Upper lobe of left lung (tissue), 6 donors: ENCODE data around the gene TSPAN11. TPM values are rescaled to one million over a fixed set of nuclear protein-coding genes. Genes with fewer than 3 reads are reported as not detected.

Source experiments
- ATAC-seq, 2 donors: fragments of 200-7000 bp; cut with Tn5 transposase; one replicate each; pipeline ENCODE4 v1.9.1; 2022; ENCODE audit warnings: mild to moderate bottlenecking in 2 of 2, moderate library complexity in 2 of 2; ENCODE audit not compliant: low FRiP score in 2 of 2
- DNase-seq, 2 donors: peaks; one replicate each; pipeline ENCODE4 v3.0.0-alpha.2; 2019 to 2020
- H3K27ac ChIP-seq, 4 donors: fragments of 200-600 bp; sonication (generic); one replicate each; pipeline ENCODE4 v1.5.1; 2016 to 2019
- H3K27me3 ChIP-seq, 4 donors: fragments of 200-600 bp; sonication (generic); one replicate each; pipeline ENCODE4 v1.5.1; 2017 to 2019
- H3K36me3 ChIP-seq, 4 donors: fragments of 200-600 bp; sonication (generic); one replicate each; pipeline ENCODE4 v1.5.1; 2016 to 2019
- H3K4me1 ChIP-seq, 4 donors: fragments of 200-600 bp; sonication (generic); one replicate each; pipeline ENCODE4 v1.5.1; 2018 to 2019
- H3K4me3 ChIP-seq, 4 donors: fragments of 200-600 bp; sonication (generic); one replicate each; pipeline ENCODE4 v1.5.1; 2017 to 2019; ENCODE audit warnings: mild to moderate bottlenecking in 2 of 4, moderate library complexity in 1 of 4
- H3K9me3 ChIP-seq, 4 donors: fragments of 200-600 bp; sonication (generic); one replicate each; pipeline ENCODE4 v1.5.1; 2018 to 2019
- EP300 ChIP-seq, 4 donors: sonication (generic); formaldehyde crosslinking; IDR thresholded peaks; one replicate each; pipeline ENCODE4 v1.5.1; 2017; ENCODE audit warnings: antibody characterized with exemption in 4 of 4, control low read depth in 2 of 4
- POLR2A ChIP-seq, 4 donors: fragments of 450-650 bp; IDR thresholded peaks; one replicate each; pipeline ENCODE4 v1.5.1; 2016 to 2017; ENCODE audit warnings: antibody characterized with exemption in 4 of 4, mild to moderate bottlenecking in 2 of 4
- POLR2AphosphoS5 ChIP-seq, 2 donors: sonication (generic); formaldehyde crosslinking; IDR thresholded peaks; one replicate each; pipeline ENCODE4 v1.5.1; 2017; ENCODE audit warnings: antibody characterized with exemption in 2 of 2
- WGBS, 2 donors: methylation state at CpG; one replicate each; pipeline ENCODE4 v1.1.5; 2017 to 2018; 5-methylcytosine and 5-hydroxymethylcytosine counted together
- total RNA-seq, 6 donors: library from RNA; depleted of rRNA in 4 of 6; stranded (reverse); fragments of >200 nt in 4 of 6; gene quantifications; one replicate each; pipeline versions ENCODE4 v1.1.0 to v1.2.1, GENCODE V29; 2016 to 2021
- TF ChIP-seq, protein P1 (sequence below), 6 experiments: fragments of 450-650 bp in 4 of 6; fragments of 200-600 bp in 2 of 6; sonication (generic) in 2 of 6; IDR thresholded peaks; one replicate each; pipeline ENCODE4 v1.5.1; 2016 to 2019; ENCODE audit warnings: antibody characterized with exemption in 6 of 6
- donor health status: DM: no; HTN: no; CAD: no; lungs with moderate emphysema.
- donor health status: DM: no; HTN: yes; CAD: no; lungs with severe emphysema.

TSPAN11 gene
- total RNA-seq, 6 donors from 2014 or later = 1.0 to 9.7 (median 3.5) TPM

DNA sequence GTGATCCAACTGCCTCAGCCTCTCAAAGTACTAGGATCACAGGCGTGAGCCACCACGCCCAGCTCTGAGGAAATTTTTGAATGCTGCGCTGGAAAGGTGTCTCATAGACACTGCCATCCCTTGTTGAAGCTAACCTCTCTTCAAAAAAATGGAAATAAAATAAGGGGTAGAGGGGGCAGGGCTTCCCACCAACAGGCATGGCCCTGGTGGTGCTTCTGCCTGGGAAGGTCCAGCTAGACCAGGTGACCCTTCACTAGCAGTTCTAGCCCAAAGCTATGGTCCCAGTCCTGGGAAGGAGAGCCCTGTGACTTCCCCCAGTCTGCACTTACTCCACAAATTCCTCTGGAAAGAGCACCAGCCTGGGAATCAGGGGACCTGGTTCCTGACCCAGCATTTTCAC, 45.7 kb upstream of the TSPAN11 start:
- TF ChIP-seq POLR2AphosphoS5 (IDR thresholded peaks at IDR 0.05) = no peak
- TF ChIP-seq, protein P1, sequence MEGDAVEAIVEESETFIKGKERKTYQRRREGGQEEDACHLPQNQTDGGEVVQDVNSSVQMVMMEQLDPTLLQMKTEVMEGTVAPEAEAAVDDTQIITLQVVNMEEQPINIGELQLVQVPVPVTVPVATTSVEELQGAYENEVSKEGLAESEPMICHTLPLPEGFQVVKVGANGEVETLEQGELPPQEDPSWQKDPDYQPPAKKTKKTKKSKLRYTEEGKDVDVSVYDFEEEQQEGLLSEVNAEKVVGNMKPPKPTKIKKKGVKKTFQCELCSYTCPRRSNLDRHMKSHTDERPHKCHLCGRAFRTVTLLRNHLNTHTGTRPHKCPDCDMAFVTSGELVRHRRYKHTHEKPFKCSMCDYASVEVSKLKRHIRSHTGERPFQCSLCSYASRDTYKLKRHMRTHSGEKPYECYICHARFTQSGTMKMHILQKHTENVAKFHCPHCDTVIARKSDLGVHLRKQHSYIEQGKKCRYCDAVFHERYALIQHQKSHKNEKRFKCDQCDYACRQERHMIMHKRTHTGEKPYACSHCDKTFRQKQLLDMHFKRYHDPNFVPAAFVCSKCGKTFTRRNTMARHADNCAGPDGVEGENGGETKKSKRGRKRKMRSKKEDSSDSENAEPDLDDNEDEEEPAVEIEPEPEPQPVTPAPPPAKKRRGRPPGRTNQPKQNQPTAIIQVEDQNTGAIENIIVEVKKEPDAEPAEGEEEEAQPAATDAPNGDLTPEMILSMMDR (IDR thresholded peaks at IDR 0.05) = no peak
- TF ChIP-seq EP300 (IDR thresholded peaks at IDR 0.05) = no peak
- TF ChIP-seq POLR2A (IDR thresholded peaks at IDR 0.05) = no peak
- no peak overlapping the region for H3K4me3 ChIP-seq
- ATAC-seq = no peak

DNA sequence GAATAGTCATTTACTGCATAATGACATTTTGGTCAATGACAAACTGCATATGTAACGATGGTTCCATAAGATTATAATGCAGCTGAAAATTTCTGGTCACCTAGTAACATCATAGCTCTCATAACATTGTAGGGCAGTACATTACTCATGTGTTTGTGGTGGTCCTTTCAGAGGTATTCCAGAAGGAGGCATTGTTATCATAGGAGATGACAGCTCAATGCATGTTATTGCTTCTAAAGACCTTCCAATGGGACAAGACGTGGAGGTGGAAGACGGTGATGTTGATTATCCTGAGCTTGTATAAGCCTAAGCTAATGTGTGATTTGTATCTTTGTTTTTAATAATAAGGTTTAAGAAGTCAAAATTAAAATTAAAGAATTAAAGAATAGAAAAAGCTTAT, 43.8 kb upstream of the TSPAN11 start:
- Histone ChIP-seq H3K36me3 (no peaks in the 10 kb centered on the region), H3K27me3 (no peaks in the 10 kb centered on the region), H3K9me3 (peaks cover 0 to 16% (median 4%) of the 10 kb centered on the region in 4 donors), H3K4me1 (peaks cover 0 to 5% (median 0%) of the 10 kb centered on the region in 4 donors), H3K4me3 (no peak overlapping the region), H3K27ac (no peak overlapping the region)
- WGBS, 2 donors = 68 to 71% methylated on average over 3 of the region's 3 CpGs
- TF ChIP-seq, protein P1 (IDR thresholded peaks at IDR 0.05) = peak in 1 of 6 experiments; percentile 19
- no peak for TF ChIP-seq EP300 (IDR thresholded peaks at IDR 0.05)
- DNase-seq (no peak), ATAC-seq (no peak)

More for the DNA sequence above, 45.7 kb upstream of the TSPAN11 start:
- DNase-seq = no peak
- H3K9me3 ChIP-seq = no peaks in the 10 kb centered on the region
- no peaks in the 10 kb centered on the region for H3K27me3 ChIP-seq
- H3K36me3 ChIP-seq = no peaks in the 10 kb centered on the region
- peaks cover 0 to 5% (median 0%) of the 10 kb centered on the region in 4 donors for H3K4me1 ChIP-seq
- H3K27ac ChIP-seq = no peak overlapping the region
- WGBS, 2 donors = 93 to 97% methylated on average over 3 of the region's 3 CpGs

- Histone ChIP-seq H3K36me3 (no peaks in the 10 kb centered on the region), H3K27me3 (no peaks in the 10 kb centered on the region), H3K4me3 (no peak overlapping the region), H3K27ac (no peak overlapping the region), H3K4me1 (peaks cover 0 to 5% (median 0%) of the 10 kb centered on the region in 4 donors), H3K9me3 (peaks cover 0 to 21% (median 6%) of the 10 kb centered on the region in 4 donors)
- TF ChIP-seq POLR2A (IDR thresholded peaks at IDR 0.05) (no peak), POLR2AphosphoS5 (IDR thresholded peaks at IDR 0.05) (no peak), EP300 (IDR thresholded peaks at IDR 0.05) (no peak)
- TF ChIP-seq, protein P1 (IDR thresholded peaks at IDR 0.05) = no peak
- ATAC-seq = peak in 1 of 2 donors; percentile 26
- 60 to 83% methylated on average over 2 of the region's 2 CpGs for WGBS, 2 donors
- no peak for DNase-seq
These were observed 41.7 kb upstream of the TSPAN11 start for GRCh38 chr12:30884799-30885198.

GRCh38 chr12:30885321-30885720, 41.2 kb upstream of the TSPAN11 start:
- 38 to 68% methylated on average over 1 to 2 of the region's 2 CpGs for WGBS, 2 donors
- DNase-seq = no peak
- H3K27me3 ChIP-seq = no peaks in the 10 kb centered on the region
- no peaks in the 10 kb centered on the region for H3K4me1 ChIP-seq
- ATAC-seq = peak in 1 of 2 donors; percentile 49
- no peak overlapping the region for H3K4me3 ChIP-seq
- peaks cover 0 to 21% (median 6%) of the 10 kb centered on the region in 4 donors for H3K9me3 ChIP-seq
- no peaks in the 10 kb centered on the region for H3K36me3 ChIP-seq
- TF ChIP-seq POLR2AphosphoS5 (IDR thresholded peaks at IDR 0.05) (no peak), EP300 (IDR thresholded peaks at IDR 0.05) (no peak), POLR2A (IDR thresholded peaks at IDR 0.05) (no peak)
- TF ChIP-seq, protein P1 (IDR thresholded peaks at IDR 0.05) = no peak
- H3K27ac ChIP-seq = no peak overlapping the region

- no peaks in the 10 kb centered on the region for H3K4me1 ChIP-seq
- no peaks in the 10 kb centered on the region for H3K27me3 ChIP-seq
- DNase-seq (no peak), ATAC-seq (no peak)
- no peak overlapping the region for H3K4me3 ChIP-seq
- TF ChIP-seq, protein P1 (IDR thresholded peaks at IDR 0.05) = no peak
- TF ChIP-seq EP300 (IDR thresholded peaks at IDR 0.05) (no peak), POLR2A (IDR thresholded peaks at IDR 0.05) (no peak), POLR2AphosphoS5 (IDR thresholded peaks at IDR 0.05) (no peak)
- H3K9me3 ChIP-seq = peaks cover 0 to 21% (median 6%) of the 10 kb centered on the region in 4 donors
- H3K27ac ChIP-seq = no peak overlapping the region
- H3K36me3 ChIP-seq = no peaks in the 10 kb centered on the region
These were observed 39.3 kb upstream of the TSPAN11 start for GRCh38 chr12:30887226-30887625.
